ENCODE results near the gene SND1. TPM values are rescaled to one million over a fixed set of nuclear protein-coding genes. Genes with fewer than 3 reads are reported as not detected.

The SND1 gene
- total and polyA plus RNA-seq, 10 donors = 61.7 to 173 (median 116) TPM

- intact Hi-C loops (cut with DNase I; ENCODE audit: low total_unique reads) = no loop called here
- Histone ChIP-seq H3K27me3 (replicated peaks in 1 of 7) (no peaks in the 10 kb centered on the region), H3K27ac (no peak overlapping the region), H3K4me1 (peaks cover 0 to 38% (median 18%) of the 10 kb centered on the region in 6 donors), H3K4me3 (no peak overlapping the region), H3K9me3 (no peaks in the 10 kb centered on the region), H3K36me3 (peaks cover 0 to 43% (median 1%) of the 10 kb centered on the region in 6 donors)
- no peak for DNase-seq
- 78 to 94% (median 86%) methylated on average over 5 of the region's 5 CpGs for WGBS, 5 donors
- TF ChIP-seq POLR2AphosphoS5 (IDR thresholded peaks at IDR 0.05) = no peak
- no peak for TF ChIP-seq POLR2A (IDR thresholded peaks at IDR 0.05)
- no peak for TF ChIP-seq CTCF (IDR thresholded peaks at IDR 0.05 in 8 of 11, conservative IDR thresholded peaks at IDR 0.05 in 3 of 11)
Observed at GRCh38 chr7:128055637-128056036, 403.6 kb downstream of the SND1 start.

GRCh38 chr7:128056901-128057300 is 404.9 kb downstream of the SND1 start:
- Histone ChIP-seq H3K4me3 (no peak overlapping the region), H3K9me3 (no peaks in the 10 kb centered on the region), H3K27ac (no peak overlapping the region), H3K27me3 (replicated peaks in 1 of 7) (no peaks in the 10 kb centered on the region), H3K4me1 (peaks cover 0 to 38% (median 18%) of the 10 kb centered on the region in 6 donors), H3K36me3 (peaks cover 0 to 50% (median 1%) of the 10 kb centered on the region in 6 donors)
- intact Hi-C loops (cut with DNase I; ENCODE audit: low total_unique reads) = no loop called here
- no peak for TF ChIP-seq POLR2A (IDR thresholded peaks at IDR 0.05)
- TF ChIP-seq CTCF (IDR thresholded peaks at IDR 0.05 in 8 of 11, conservative IDR thresholded peaks at IDR 0.05 in 3 of 11) = no peak
- TF ChIP-seq POLR2AphosphoS5 (IDR thresholded peaks at IDR 0.05) = no peak
- no peak for DNase-seq
- 82 to 93% (median 91%) methylated on average over 8 of the region's 8 CpGs for WGBS, 5 donors

- no peak for DNase-seq
- TF ChIP-seq CTCF (IDR thresholded peaks at IDR 0.05 in 8 of 11, conservative IDR thresholded peaks at IDR 0.05 in 3 of 11) (no peak), POLR2A (IDR thresholded peaks at IDR 0.05) (no peak), POLR2AphosphoS5 (IDR thresholded peaks at IDR 0.05) (no peak)
- peaks cover 0 to 28% (median 10%) of the 10 kb centered on the region in 6 donors for H3K4me1 ChIP-seq
- no peaks in the 10 kb centered on the region for H3K27me3 ChIP-seq (replicated peaks in 1 of 7)
- no peak overlapping the region for H3K4me3 ChIP-seq
- WGBS, 5 donors = 82 to 93% (median 89%) methylated on average over 1 of the region's 1 CpG
- no peak overlapping the region for H3K27ac ChIP-seq
- H3K36me3 ChIP-seq = peaks cover 0 to 54% (median 1%) of the 10 kb centered on the region in 6 donors
- H3K9me3 ChIP-seq = no peaks in the 10 kb centered on the region
- intact Hi-C loops (cut with DNase I; ENCODE audit: low total_unique reads) = no loop called here
Observed at GRCh38 chr7:128057909-128058308, 405.9 kb downstream of the SND1 start.

- Histone ChIP-seq H3K4me3 (no peak overlapping the region), H3K36me3 (peaks cover 0 to 51% (median 0%) of the 10 kb centered on the region in 6 donors), H3K9me3 (no peaks in the 10 kb centered on the region), H3K27ac (no peak overlapping the region), H3K4me1 (peaks cover 0 to 23% (median 5%) of the 10 kb centered on the region in 6 donors), H3K27me3 (replicated peaks in 1 of 7) (no peaks in the 10 kb centered on the region)
- no peak for DNase-seq
- 73 to 81% (median 79%) methylated on average over 7 of the region's 7 CpGs for WGBS, 5 donors
- intact Hi-C loops (cut with DNase I; ENCODE audit: low total_unique reads) = no loop called here
- TF ChIP-seq CTCF (IDR thresholded peaks at IDR 0.05 in 8 of 11, conservative IDR thresholded peaks at IDR 0.05 in 3 of 11) = no peak
Observed at GRCh38 chr7:128059143-128059988, 407.4 kb downstream of the SND1 start.
